Stimulated activated CD8-positive, alpha-beta memory T cell treated with anti-CD3 and anti-CD28 coated beads, Interleukin-15, amount 100 ng/mL, for 1 hour (primary cell): ENCODE data around the gene PXDC1.
"Not testable (repeated sequence)": the region's sequence is repeated elsewhere in the genome, so short reads cannot be mapped to it uniquely, and the experiment has no call there.

Source experiments
- DNase-seq: peaks from one replicate; pipeline ENCODE4 v3.0.0-alpha.2; 2020; ENCODE audit warnings: low read depth

PXDC1 gene

DNA sequence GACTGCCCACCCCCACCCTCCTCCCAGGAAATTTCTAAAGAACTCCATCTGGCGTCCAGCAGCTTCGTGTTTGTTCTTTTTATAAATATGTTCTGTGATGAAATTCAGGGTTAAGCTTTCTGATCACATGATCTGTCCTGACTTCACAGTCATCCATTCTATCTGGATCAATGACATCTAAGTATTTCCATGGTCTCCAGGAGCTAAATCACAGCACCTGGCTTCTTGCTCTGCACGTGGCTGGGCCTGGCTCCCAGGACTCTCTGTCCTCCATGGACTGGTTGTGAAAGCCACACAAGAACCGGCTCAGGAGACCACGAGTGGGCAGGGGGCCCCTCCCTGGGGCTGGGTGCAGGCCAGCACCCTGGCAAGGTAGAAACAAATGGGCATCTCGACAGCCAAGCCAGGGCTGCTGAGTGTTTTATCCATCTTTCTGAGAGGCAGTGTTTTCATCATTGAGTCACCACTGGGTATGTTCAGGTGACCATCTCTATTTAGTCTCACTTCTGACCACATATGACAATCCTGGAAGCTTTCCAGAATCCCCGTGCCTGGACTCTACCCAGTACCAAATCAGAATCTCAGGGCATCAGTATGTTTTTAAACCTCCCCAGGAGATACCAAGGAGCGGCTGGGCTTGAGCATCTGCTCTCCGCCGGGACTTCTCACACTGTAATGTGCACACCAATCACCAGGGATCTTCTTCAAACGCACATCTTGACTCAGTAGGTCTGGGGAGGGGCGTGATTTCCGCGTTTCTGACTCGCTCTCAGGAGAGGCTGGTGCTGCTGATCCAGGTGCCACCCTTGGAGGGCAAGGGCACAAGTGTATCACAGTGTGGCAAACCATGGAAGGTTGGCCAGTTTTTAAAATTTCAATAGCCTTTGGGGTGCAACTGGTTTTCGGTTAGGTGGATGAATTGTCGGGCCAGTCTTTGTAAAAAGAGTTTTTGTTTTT, 31.6 kb upstream of the PXDC1 start:
- no peak for DNase-seq

DNA sequence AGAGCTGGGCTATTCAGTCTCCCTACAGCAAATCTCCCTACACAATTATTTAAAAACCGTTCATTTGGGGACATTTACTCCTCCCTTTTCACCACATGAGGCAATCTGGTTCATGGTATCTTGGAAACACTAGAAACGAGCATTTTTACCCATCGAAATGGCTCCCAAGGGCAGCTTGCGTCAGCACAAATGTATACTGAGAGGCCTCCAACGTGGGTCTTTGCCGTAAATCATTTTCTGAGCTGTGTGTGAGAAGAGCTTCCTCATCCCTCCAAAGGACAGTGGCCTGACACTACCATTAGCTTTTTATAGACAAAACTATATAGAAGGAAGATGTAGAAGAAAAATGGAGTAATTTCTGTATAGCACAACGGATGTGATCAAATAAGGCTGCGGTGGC, 30.0 kb upstream of the PXDC1 start:
- no peak for DNase-seq

- DNase-seq, result no peak
These were observed 28.0 kb upstream of the PXDC1 start for GRCh38 chr6:3779574-3779849.

DNA sequence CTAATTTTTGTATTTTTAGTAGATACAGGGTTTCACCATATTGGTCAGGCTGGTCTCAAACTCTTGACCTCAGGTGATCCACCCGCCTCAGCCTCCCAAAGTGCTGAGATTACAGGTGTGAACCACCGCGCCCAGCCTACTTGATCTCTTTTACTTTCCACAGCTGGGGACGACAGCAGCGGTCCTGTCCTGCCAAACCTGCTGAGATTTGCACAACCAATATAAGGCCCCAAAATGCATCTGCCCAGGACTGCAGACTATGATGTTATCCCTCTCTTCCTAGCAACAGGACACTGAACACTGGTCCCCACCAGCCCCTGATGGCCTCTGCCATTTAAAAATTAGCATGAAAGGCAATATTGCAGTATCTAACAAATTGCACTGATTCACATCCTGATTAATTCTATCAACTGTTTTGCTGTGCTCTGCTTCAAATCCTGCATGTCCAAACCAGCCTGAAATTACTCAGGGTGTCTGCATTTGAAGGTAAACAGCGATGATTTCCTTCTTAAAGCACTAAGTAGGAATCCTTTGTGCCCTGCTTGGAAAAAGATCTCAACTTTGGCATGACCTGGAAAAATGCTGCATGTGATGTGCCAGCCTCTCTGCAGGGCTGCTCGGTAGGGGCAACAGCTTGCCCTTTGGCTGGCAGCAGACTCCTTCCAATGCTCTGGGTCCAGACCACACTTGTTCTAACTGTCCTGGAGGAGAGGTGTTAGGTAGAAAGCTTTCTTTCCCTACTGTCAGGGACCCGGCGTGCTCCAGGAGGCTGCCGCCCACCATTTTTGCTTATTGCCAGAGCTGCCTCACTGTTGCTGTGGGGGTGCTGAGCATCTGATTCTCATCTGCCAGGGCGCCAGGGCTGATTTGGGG, 27.4 kb upstream of the PXDC1 start:
- no peak for DNase-seq

DNA sequence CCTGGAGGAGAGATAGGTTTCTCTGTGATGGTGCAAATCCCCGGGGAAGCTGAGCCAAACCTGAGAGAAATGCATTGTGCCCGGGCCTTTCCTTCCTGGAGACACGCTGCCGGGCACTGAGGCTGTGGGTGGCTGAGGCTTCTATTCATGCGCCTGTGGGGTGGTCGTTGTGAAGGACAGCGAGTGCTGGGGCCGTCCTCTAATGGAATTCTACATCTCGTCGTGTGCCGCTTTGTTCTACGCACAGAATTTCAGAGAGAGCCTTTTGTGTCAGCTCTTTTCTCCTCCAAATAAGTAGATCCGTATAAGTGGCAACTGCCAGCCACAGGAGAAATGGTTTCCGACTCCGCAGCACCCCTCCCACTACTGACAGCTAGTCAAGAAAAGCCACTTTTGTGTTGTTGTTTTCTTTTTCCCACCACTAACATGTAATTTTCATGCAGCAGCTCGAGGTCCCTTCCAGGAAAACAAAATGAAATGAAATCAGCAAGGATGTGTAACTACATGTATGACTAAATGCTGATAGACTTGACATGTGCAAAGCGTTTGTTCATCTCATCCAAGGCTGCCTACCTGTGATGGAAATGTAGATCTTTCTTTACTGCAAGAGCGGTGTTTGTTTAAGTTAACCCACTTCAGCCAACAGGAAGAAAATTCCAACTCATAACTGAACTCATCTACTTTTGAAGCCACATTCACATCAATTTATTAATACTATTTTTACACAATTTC, 26.4 kb upstream of the PXDC1 start:
- DNase-seq, result no peak

DNA sequence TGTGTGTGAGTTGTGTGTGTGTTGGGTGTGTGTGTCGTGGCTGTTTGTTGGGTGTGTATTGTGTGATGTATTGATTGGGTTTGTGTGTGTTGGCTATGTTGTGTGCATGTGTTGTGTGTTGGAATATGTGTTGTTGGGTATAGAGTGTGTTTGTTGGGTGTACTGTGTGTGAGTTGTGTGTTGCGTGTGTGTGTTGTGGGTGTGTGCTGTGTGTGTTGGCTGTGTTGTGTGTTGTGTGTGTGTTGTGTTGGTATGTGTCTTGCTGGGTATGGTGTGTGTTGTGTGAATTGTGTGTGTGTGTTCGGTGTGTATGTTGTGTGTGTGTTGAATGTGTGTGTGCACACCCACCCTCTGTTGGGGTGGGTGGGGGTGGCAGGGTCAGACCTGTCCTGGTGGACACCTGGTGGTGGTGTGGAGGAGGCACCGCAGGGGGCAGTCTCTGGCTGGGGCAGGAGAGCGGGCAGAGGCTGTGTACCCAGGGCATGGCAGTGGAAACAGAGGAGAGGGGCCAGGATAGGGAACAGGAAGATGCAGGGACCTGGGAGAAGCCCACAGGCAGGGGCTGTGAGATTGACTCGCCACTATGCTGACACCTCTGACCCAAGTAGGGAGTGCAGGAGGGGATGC, 25.5 kb upstream of the PXDC1 start:
- DNase-seq, result no peak

- DNase-seq, result no peak
These were observed 24.3 kb upstream of the PXDC1 start for GRCh38 chr6:3775847-3776246.

- no peak for DNase-seq
These were observed 23.9 kb upstream of the PXDC1 start for GRCh38 chr6:3775386-3775785.

- no peak for DNase-seq
These were observed 22.3 kb upstream of the PXDC1 start for GRCh38 chr6:3773678-3774298.

DNA sequence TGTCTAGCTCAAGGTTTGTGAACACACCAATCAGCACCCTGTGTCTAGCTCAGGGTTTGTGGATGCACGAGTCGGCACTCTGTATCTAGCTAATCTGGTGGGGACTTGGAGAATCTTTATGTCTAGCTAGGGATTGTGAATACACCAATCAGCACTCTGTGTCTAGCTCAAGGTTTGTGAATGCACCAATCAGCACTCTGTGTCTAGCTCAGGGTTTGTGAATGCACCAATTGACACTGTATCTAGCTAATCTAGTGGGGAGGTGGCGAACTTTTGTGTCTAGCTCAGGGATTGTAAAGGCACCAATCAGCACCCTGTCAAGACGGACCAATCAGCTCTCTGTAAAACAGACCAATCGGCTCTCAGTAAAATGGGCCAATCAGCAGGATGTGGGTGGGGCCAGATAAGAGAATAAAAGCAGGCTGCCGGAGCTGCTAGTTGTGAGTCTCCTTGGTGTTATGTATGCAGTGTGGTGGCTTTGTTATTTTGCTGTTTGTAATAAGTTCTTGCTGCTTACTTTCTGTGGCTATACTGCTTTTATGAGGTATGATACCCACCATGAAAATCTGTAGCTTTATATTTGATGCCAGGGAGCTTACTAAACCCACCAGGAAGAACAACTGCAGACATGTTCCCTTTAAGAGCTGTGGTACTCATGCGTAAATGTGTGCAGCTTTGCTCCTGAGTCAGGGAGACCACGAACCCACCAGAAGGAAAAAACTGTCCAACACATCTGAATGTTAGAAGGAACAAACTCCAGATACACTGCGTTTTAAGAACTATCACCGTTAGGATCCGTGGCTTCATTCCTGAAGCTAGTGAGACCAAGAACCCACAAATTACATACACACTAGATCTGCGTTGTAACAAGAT, 20.9 kb upstream of the PXDC1 start:
- not testable (repeated sequence) for DNase-seq

GRCh38 chr6:3771407-3772011, 20.0 kb upstream of the PXDC1 start:
- DNase-seq, result no peak

GRCh38 chr6:3770023-3770720, 18.7 kb upstream of the PXDC1 start:
- no peak for DNase-seq

DNA sequence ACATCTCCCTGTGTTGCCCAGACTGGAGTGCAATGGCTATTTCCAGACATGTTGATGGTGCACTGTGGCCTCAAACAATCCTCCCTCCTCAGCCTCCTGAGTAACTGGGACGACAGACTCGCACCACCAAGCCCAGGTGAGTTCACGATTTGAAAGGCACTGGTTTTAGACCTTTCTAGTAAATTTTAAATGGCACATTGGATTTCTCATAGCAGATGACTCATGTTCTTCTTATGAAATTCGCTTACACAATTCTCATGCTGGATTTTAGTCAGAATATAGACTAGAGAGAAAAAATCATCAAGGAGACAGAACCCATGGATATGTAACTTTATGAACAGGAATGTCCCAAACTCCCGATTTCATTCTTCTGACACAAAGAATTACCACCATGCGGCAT, 18.1 kb upstream of the PXDC1 start:
- DNase-seq, result no peak

DNA sequence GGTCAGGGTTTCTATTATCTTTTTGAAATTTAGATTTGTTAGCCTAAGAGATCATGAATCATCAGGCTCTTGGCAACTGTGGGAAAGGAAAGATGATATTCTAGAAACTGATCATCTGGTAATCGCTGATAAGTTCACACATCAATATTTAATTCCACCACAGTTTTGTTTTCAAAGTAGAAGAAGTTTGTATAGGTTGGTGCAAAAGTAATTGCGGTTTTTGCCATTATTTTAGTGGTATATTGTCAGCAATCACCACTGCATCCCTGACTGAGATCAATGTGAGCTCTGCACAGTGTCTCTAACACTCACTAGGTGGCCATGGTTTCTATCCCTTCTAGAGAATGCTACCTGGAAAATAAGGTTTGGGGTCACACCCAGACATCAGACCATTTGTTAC, 17.0 kb upstream of the PXDC1 start:
- DNase-seq, result no peak

DNA sequence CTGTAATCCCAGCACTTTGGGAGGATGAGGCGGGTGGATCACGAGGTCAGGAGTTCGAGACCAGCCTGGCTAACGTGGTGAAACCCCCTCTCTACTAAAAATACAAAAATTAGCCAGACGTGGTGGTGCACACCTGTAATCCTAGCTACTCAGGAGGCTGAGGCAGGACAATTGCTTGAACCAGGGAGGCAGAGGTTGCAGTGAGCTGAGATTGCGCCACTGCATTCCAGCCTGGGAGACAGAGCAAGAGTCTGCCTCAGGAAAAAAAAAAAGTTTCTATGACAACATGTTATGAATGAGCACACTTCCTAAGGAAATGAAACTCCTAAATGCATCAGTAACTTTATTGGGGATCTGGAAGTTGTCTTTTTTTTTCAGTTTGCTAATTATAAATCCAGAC, 16.0 kb upstream of the PXDC1 start:
- not testable (repeated sequence) for DNase-seq

- DNase-seq, result no peak
These were observed 14.7 kb upstream of the PXDC1 start for GRCh38 chr6:3766214-3766613.

- DNase-seq, result no peak
These were observed 13.9 kb upstream of the PXDC1 start for GRCh38 chr6:3765415-3765814.

- no peak for DNase-seq
These were observed 13.2 kb upstream of the PXDC1 start for GRCh38 chr6:3764516-3765335.

DNA sequence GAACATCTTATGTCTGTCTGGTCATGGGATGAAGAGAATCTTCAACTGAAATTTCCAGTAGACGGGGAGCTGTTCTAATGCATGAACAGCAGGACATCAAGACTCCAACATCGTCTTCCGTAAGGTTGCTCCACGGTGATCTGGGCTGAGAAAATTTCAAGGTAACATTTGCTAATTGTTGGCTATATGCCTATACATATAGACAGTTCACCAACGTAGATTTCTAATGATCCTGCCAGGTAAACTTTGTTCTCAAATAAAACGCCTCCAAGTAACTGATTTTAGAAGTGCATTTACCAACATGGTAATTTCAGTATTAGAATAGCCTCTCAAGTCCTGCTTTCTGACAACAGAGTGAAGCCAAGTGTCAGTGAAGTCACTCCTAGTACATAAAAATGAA, 11.3 kb upstream of the PXDC1 start:
- no peak for DNase-seq
